NOMO-1 (cell line): ENCODE data around the gene PLPPR4.
"Not testable (repeated sequence)": the region's sequence is repeated elsewhere in the genome, so short reads cannot be mapped to it uniquely, and the experiment has no call there.

Experiments
- DNase-seq, 2 experiments: peaks; one replicate each; lab custom pipeline; 2025; ENCODE audit not compliant: unreplicated experiment in 2 of 2; lab: John Stamatoyannopoulos, UW

PLPPR4 gene

DNA sequence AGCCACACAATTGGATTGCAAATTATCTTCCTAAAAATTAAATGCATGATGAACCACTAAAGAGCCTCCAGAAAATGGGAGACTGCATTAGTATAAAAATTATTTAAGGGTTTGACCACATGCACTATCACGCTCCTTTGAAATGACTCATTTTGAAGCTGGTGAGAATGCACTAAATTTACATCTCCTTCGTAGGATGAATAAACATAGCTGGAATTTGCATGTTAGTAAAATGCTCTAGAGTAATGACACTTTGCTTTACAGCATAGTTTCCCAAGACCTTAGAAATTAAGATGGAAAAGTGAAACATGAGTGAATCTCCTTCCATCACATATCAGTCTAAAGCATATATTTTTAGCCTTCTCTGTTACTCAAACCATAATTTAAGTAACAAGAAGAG, 2.4 kb downstream of the PLPPR4 start:
- no peak for DNase-seq

DNA sequence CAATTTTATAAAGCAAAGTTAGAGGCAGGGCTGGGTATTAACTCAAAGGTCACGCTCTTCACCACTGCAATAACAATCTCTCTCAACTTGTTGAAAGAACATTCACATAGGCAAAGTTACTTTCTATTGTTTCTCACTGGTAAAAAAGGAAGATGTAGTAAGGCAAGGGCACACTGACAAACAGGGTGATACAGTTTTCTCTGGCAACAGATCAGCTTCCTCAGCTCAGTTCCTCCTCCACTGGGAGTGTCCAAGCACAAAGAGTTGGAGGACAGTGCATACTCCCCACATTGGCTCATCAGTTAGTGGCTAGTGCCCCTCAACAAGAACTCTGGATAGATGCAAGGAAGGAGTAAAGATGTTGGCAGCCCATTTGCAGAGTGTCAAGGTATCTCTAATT, 3.7 kb downstream of the PLPPR4 start:
- no peak for DNase-seq

GRCh38 chr1:99269321-99269720, 5.0 kb downstream of the PLPPR4 start:
- DNase-seq = no peak

- DNase-seq = no peak
Observed at GRCh38 chr1:99270646-99271045, 6.4 kb downstream of the PLPPR4 start.

DNA sequence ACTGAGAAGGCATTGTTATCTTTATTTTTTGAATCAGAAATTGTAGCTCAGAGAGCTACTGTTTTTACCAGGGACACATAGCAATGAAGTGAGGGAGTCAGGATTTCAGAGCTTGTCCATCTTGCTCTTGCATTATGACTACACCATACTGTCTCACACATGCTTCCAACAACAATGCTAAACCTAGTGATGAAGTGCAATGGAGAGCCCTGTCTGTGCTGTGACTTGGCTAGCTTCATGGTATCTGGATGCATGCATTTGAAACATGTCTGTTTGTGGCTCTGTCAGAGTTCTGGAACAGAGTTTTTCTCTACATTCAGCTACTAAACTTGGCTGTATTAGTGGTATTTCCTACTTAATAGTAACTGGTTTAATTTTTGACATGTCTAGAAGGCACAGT, 7.0 kb downstream of the PLPPR4 start:
- DNase-seq = no peak

DNA sequence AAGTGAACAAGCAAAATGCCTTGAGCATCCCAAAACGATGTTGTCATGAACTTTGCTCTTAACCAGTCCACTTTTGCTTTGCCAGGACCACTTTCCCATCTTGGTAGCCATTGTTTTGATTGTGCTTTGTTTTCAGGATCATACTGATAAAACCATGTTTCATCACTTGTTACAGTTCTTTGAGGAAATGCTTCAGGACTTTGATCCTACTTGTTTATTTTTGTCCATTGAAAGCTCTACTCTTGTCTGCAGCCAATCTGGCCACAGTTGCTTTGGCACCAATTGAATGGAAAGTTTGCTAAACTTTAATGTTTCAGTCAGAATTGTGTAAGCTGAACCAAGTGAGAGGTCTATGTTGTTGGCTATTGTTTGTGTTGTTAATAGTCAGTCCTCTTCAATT, 12.8 kb downstream of the PLPPR4 start:
- DNase-seq = no peak

- DNase-seq = no peak
Observed at GRCh38 chr1:99279525-99279924, 15.2 kb downstream of the PLPPR4 start.

- no peak for DNase-seq
Observed at GRCh38 chr1:99281105-99281504, 16.8 kb downstream of the PLPPR4 start.

GRCh38 chr1:99282536-99282935, 18.2 kb downstream of the PLPPR4 start:
- DNase-seq = no peak

DNA sequence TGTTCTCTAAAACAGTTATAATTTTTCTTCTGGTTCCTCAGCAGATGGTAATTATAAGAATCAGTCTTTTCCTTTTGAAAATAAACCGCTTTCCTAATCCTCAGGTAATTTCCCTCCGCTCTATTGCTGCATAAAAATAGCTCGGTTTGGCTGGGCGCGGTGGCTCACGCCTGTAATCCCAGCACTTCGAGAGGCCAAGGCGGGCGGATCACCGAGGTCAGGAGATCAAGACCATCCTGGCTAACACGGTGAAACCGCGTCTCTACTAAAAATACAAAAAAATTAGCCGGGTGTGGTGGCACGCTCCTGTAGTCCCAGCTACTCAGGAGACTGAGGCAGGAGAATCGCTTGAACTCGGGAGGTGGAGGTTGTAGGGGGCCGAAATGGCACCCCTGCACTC, 19.2 kb downstream of the PLPPR4 start:
- DNase-seq = not testable (repeated sequence)

DNA sequence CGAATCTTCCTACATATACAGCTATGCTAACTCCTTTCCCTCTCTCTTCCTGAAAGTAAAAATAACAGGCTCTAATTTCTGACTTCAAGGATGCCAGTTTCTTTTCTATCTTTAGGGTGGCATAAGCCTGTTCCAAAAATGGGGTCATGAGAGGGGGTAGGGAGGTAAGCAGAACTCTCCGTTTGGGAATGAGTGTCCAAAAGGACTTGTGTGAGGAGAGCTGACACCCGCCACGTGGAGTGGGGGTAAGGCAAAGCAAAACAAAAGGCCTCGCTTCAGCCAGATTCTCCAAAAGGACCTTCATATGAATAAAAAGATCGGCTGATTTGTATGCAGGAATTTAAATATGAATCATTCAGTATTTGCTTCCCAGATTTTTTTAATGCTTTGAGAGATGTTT, 28.6 kb downstream of the PLPPR4 start:
- DNase-seq = no peak

GRCh38 chr1:99297923-99298322, 33.6 kb downstream of the PLPPR4 start:
- DNase-seq = no peak

DNA sequence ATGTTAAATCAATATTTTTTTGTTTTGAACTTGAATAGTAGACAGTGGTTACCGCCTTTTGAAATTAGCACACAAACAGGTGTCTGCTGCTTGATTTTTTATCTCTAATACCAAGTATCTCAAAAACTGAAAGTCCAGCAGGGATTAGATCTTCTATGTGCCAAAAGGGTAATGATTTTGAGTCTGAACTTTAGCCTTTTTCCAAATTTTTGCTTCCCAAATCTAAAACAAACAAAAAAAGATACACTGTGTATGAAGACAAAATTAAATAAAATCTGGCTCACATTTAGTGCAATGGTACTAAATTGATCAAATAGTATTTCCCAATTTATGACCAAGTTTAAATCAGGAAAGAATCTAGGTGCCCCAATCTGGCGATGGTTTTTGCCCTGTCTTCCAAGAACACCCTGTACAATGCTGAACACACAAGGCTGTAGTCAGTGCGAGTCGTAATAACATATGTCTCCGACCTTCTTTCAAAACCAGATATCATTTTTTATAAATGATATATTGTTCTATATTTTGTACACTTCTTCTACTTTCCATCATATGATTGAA, 40.5 kb downstream of the PLPPR4 start:
- DNase-seq = no peak

- no peak for DNase-seq
Observed at GRCh38 chr1:99305626-99306025, 41.3 kb downstream of the PLPPR4 start.

- no peak for DNase-seq
Observed at GRCh38 chr1:99306056-99306455, 41.8 kb downstream of the PLPPR4 start.

- no peak for DNase-seq
Observed at GRCh38 chr1:99306644-99307043, 42.4 kb downstream of the PLPPR4 start.

GRCh38 chr1:99315305-99315704, 51.0 kb downstream of the PLPPR4 start:
- DNase-seq = no peak

DNA sequence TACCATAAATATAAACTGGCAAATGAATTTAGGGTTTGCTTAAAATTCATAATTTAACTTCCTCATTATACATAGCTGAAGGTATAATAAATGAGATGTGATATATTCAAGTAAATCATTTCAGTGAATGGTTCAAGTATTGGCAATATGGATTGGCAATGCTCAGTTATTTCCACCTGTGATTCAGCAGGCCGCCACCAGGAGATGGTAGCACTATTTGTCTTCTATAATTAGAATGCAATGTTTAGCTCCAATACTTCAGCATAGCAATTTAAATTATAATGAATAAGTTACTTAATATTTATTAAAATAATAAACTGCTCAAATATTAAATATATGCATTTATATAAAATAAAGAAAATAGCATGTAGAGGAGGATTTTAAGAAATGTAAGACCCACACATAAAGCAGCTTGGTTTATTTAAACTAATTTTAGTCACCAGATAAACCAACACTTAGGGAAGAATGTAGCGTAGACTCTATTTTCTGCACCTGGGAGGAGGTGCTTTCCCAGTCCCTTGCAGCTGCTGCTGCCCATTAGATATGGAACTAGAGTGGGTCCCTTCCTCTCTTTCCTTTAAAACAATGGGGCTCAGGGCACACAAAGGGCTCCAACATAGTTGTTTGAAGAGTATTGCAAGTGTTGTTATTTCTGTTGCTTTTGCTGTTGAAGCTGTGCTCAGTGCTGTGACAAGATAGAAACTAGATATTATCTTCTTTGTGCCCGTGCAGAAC, 62.1 kb downstream of the PLPPR4 start:
- DNase-seq = no peak

- DNase-seq = no peak
Observed at GRCh38 chr1:99327357-99327756, 63.1 kb downstream of the PLPPR4 start.

- DNase-seq = no peak
Observed at GRCh38 chr1:99328171-99328570, 63.9 kb downstream of the PLPPR4 start.

- no peak for DNase-seq
Observed at GRCh38 chr1:99331083-99331482, 66.8 kb downstream of the PLPPR4 start.

GRCh38 chr1:99331636-99332035, 67.3 kb downstream of the PLPPR4 start:
- DNase-seq = no peak

DNA sequence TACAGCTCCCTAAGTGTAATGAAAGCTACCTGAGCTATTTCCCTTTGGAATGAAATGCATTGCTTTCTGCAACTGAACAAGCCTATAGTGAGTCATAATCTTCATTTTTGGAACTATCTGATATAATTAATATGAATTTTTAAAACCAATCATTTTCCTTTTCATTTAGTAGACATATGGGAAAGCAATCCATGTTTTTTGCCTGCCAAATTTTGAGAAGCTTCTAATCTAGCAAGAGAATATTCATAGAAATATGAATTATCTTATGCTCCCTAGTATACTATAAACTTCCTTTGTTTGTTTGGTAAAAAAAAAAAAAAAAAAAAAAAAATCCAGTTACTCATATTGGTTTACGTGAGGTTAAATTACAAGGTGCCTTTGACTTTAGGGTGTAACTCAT, 68.3 kb downstream of the PLPPR4 start:
- DNase-seq = no peak
